A549 (cell line): Measurements from ENCODE around the gene CLEC20A.

ENCODE experiments used
- CHD2 ChIP-seq: fragments of 150-350 bp; IDR thresholded peaks from 2 replicates; pipeline ENCODE4 v1.6.1; 2014; ENCODE audit warnings: low read length; ENCODE audit not compliant: partially characterized antibody
- EP300 ChIP-seq, 2 experiments: fragments of >200 bp; sonication (Bioruptor Twin); formaldehyde crosslinking; IDR thresholded peaks; 2 replicates in 1 of 2; 3 replicates in 1 of 2; pipeline ENCODE4 v1.6.1; 2016 to 2017
- JUNB ChIP-seq: fragments of >200 bp; sonication (Bioruptor Twin); formaldehyde crosslinking; IDR thresholded peaks from 2 replicates; pipeline ENCODE4 v1.6.1; 2016
- MAZ ChIP-seq: fragments of 150-350 bp; IDR thresholded peaks from 2 replicates; pipeline ENCODE4 v1.6.1; 2014; ENCODE audit warnings: antibody characterized with exemption, low read depth, low read length, borderline replicate concordance
- REST ChIP-seq: fragments of 200-600 bp; sonication (generic); IDR thresholded peaks from 2 replicates; pipeline ENCODE4 v1.6.1; 2016; ENCODE audit warnings: antibody characterized with exemption, mild to moderate bottlenecking, moderate library complexity
- RNF2 ChIP-seq: fragments of 200-600 bp; sonication (generic); IDR thresholded peaks from 2 replicates; pipeline ENCODE4 v1.6.1; 2016; ENCODE audit warnings: low read depth, mild to moderate bottlenecking, antibody characterized with exemption, moderate library complexity, borderline replicate concordance

- TF ChIP-seq REST (no peak), MAZ (no peak), JUNB (no peak), EP300 (IDR thresholded peaks at IDR 0.05) (no peak), RNF2 (no peak), CHD2 (no peak)
These were observed 59.9 kb downstream of the CLEC20A start for GRCh38 chr1:178436899-178437298.
